WI38 (cell line): Measurements from ENCODE around the gene MRPL11.

ENCODE experiments used
- H3K4me3 ChIP-seq: 2 replicates; pipeline ENCODE4 v1.5.1; 2011; ENCODE audit warnings: low read depth, mild to moderate bottlenecking, control low read depth, low read length
- CTCF ChIP-seq: IDR thresholded peaks from 2 replicates; pipeline ENCODE4 v1.5.1; 2012; ENCODE audit warnings: low read depth, mild to moderate bottlenecking, control low read depth, low read length

The MRPL11 gene

GRCh38 chr11:66386171-66387069 lies 52.2 kb downstream of the MRPL11 start:
- TF ChIP-seq CTCF: peak; percentile 89
- H3K4me3 ChIP-seq: no peak overlapping the region
